ENCODE results near the gene KCNE4. TPM values are rescaled to one million over a fixed set of nuclear protein-coding genes. Genes with fewer than 3 reads are reported as not detected.

The KCNE4 gene
- total RNA-seq, 1 donor = 37.6 TPM

GRCh38 chr2:223075301-223076270, 23.6 kb downstream of the KCNE4 start:
- Histone ChIP-seq H3K36me3 (ENCODE audit: insufficient read depth, low read length) (no peaks in the 10 kb centered on the region), H3K4me2 (ENCODE audit: insufficient read depth, low read length) (no peak overlapping the region), H3K9me3 (ENCODE audit: low read depth, low read length) (no peaks in the 10 kb centered on the region), H3K4me1 (ENCODE audit: insufficient read depth, low read length) (peaks cover 35% of the 10 kb centered on the region), H3K79me2 (ENCODE audit: insufficient read depth, low read length) (no peaks in the 10 kb centered on the region), H3K27me3 (ENCODE audit: insufficient read depth, low read length) (no peaks in the 10 kb centered on the region), H3K27ac (ENCODE audit: low read depth, low read length) (peak overlapping the region; percentile 73), H2AFZ (ENCODE audit: low read length) (no peak overlapping the region), H3K4me3 (ENCODE audit: insufficient read depth, low read length) (no peak overlapping the region), H4K20me1 (ENCODE audit: insufficient read depth, low read length) (no peaks in the 10 kb centered on the region)
- no peak for TF ChIP-seq CTCF (IDR thresholded peaks at IDR 0.05; ENCODE audit: extremely low read depth, low read depth, low read length)
- DNase-seq (ENCODE audit: insufficient read length, low spot score, missing footprints) = no peak

GRCh38 chr2:223076573-223076972, 24.6 kb downstream of the KCNE4 start:
- H3K9me3 ChIP-seq (ENCODE audit: low read depth, low read length) = no peaks in the 10 kb centered on the region
- no peaks in the 10 kb centered on the region for H3K36me3 ChIP-seq (ENCODE audit: insufficient read depth, low read length)
- H3K79me2 ChIP-seq (ENCODE audit: insufficient read depth, low read length) = no peaks in the 10 kb centered on the region
- H3K4me2 ChIP-seq (ENCODE audit: insufficient read depth, low read length) = peak overlapping the region; percentile 34
- H4K20me1 ChIP-seq (ENCODE audit: insufficient read depth, low read length) = no peaks in the 10 kb centered on the region
- H2AFZ ChIP-seq (ENCODE audit: low read length) = no peak overlapping the region
- no peak overlapping the region for H3K4me3 ChIP-seq (ENCODE audit: insufficient read depth, low read length)
- no peaks in the 10 kb centered on the region for H3K27me3 ChIP-seq (ENCODE audit: insufficient read depth, low read length)
- peaks cover 33% of the 10 kb centered on the region for H3K4me1 ChIP-seq (ENCODE audit: insufficient read depth, low read length)
- H3K27ac ChIP-seq (ENCODE audit: low read depth, low read length) = peak overlapping the region; percentile 73
- DNase-seq (ENCODE audit: insufficient read length, low spot score, missing footprints) = peak; percentile 76
- no peak for TF ChIP-seq CTCF (IDR thresholded peaks at IDR 0.05; ENCODE audit: extremely low read depth, low read depth, low read length)

- no peaks in the 10 kb centered on the region for H3K79me2 ChIP-seq (ENCODE audit: insufficient read depth, low read length)
- H3K4me2 ChIP-seq (ENCODE audit: insufficient read depth, low read length) = no peak overlapping the region
- H3K36me3 ChIP-seq (ENCODE audit: insufficient read depth, low read length) = no peaks in the 10 kb centered on the region
- no peak overlapping the region for H3K4me3 ChIP-seq (ENCODE audit: insufficient read depth, low read length)
- no peaks in the 10 kb centered on the region for H3K9me3 ChIP-seq (ENCODE audit: low read depth, low read length)
- peaks cover 24% of the 10 kb centered on the region for H3K4me1 ChIP-seq (ENCODE audit: insufficient read depth, low read length)
- no peak overlapping the region for H2AFZ ChIP-seq (ENCODE audit: low read length)
- H3K27ac ChIP-seq (ENCODE audit: low read depth, low read length) = no peak overlapping the region
- no peaks in the 10 kb centered on the region for H3K27me3 ChIP-seq (ENCODE audit: insufficient read depth, low read length)
- no peak for DNase-seq (ENCODE audit: insufficient read length, low spot score, missing footprints)
- H4K20me1 ChIP-seq (ENCODE audit: insufficient read depth, low read length) = no peaks in the 10 kb centered on the region
- no peak for TF ChIP-seq CTCF (IDR thresholded peaks at IDR 0.05; ENCODE audit: extremely low read depth, low read depth, low read length)
These were observed 26.5 kb downstream of the KCNE4 start for GRCh38 chr2:223078482-223078881.

- H3K27me3 ChIP-seq (ENCODE audit: insufficient read depth, low read length) = no peaks in the 10 kb centered on the region
- no peak for DNase-seq (ENCODE audit: insufficient read length, low spot score, missing footprints)
- H3K36me3 ChIP-seq (ENCODE audit: insufficient read depth, low read length) = no peaks in the 10 kb centered on the region
- no peak for TF ChIP-seq CTCF (IDR thresholded peaks at IDR 0.05; ENCODE audit: extremely low read depth, low read depth, low read length)
- no peak overlapping the region for H3K4me2 ChIP-seq (ENCODE audit: insufficient read depth, low read length)
- no peaks in the 10 kb centered on the region for H3K79me2 ChIP-seq (ENCODE audit: insufficient read depth, low read length)
- no peak overlapping the region for H2AFZ ChIP-seq (ENCODE audit: low read length)
- no peaks in the 10 kb centered on the region for H3K9me3 ChIP-seq (ENCODE audit: low read depth, low read length)
- no peak overlapping the region for H3K4me3 ChIP-seq (ENCODE audit: insufficient read depth, low read length)
- no peak overlapping the region for H3K27ac ChIP-seq (ENCODE audit: low read depth, low read length)
- H4K20me1 ChIP-seq (ENCODE audit: insufficient read depth, low read length) = no peaks in the 10 kb centered on the region
- H3K4me1 ChIP-seq (ENCODE audit: insufficient read depth, low read length) = peaks cover 24% of the 10 kb centered on the region
These were observed 27.4 kb downstream of the KCNE4 start for GRCh38 chr2:223079378-223079777.

Measured in osteoblast (primary cell).